NCI-H1048 (cell line): ENCODE measurements around the gene ZNF175.

Experiments
- DNase-seq: peaks from one replicate; lab custom pipeline; 2025; lab: John Stamatoyannopoulos, UW

Gene ZNF175

GRCh38 chr19:51570962-51571575 lies at the start of gene ZNF175:
Gene ZNF175, plus strand, starts transcription at chr19:51571283. Its CDS starts 2,047 bp downstream, at chr19:51573330.
- peak; percentile 85 for DNase-seq

- no peak for DNase-seq
Measured at GRCh38 chr19:51521357-51521756, 49.7 kb upstream of the ZNF175 start.

- no peak for DNase-seq
Measured at GRCh38 chr19:51521781-51522180, 49.3 kb upstream of the ZNF175 start.

DNA sequence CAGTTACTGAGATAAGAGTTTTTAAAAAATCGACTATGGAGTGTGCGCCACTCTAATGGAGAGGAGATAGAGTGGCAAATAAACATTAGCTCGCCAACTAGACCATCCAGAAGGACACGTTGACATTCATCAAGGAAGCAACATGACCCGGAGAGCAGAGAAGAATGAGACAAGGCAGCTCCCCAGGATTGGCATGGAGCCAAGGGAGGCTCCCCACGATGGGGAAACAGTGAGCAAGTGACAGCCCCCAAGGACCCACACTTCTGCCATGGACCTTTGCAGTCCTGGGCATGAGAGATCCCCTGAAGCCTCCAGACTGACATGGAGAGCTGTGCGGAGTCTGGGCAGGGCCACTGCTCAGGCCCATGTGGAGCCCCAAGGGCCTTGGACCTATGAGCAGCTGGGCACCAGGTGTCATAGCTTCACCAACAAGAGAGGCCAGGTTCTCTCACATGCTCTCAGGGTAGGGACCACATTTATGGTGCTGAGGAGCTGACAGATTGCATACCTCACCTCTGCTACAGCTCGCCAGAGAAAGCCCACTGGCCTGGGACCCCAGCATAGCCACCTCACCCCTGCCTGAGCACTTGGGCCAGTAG lies 46.3 kb upstream of the ZNF175 start:
- DNase-seq = no peak

DNA sequence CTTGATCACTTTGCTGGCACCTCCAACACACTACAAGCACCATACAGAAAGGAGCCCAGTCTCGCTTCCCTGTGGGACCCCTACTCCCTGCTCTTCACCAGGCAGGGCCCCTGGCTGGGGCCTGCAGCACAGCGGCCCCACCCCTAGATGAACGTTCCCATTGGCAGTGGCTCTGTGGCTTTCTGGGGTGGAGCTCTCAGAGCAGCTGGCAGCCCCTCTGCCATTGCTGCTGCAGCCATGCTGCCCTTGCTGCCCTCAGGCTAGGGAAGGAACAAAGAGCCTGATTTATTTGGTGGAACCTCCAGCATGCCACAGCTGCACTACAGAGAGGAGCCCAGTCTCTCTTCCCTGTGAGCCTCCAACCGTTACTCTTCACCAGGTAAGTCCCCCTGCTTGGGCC lies 45.4 kb upstream of the ZNF175 start:
- DNase-seq = no peak

DNA sequence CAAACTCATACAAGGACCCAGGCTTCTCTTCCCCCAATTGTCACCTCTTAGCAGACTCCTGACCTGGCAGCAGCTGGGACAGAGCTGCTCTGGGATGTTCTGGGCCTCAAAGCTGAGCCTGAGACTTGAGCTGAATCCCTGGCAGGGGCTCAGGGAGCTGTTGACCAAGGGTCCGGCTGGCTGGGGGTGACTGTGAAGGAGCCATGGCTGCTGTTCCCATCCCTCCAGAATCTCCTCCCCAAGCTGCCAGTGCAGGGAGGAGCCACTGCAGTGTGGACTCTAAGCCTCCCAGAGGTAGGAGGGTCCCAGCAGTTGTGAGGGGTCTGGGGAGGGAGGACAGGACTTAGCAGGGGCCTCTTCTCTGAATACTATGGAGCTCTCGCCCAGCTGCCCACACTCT lies 41.8 kb upstream of the ZNF175 start:
- DNase-seq = no peak

DNA sequence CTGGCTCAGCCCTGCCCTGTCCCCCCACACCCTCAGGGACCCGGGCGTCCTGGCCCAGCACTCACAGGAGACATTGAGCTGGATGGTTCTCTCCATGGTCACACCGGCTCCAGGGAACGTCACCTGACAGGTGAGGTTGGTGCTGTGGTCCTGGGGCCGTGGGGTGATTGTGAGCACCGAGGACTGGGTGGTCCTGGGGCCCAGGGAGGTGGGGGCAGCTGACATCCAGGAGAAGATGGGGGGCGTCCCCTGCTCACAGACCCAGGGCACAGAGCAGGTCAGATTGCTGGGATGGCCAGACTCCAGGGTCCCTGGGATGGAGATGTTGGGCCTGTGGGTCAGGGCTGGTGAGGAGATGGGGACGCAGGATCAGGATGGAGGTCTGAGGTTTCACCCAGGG lies 40.5 kb upstream of the ZNF175 start:
- DNase-seq = no peak

DNA sequence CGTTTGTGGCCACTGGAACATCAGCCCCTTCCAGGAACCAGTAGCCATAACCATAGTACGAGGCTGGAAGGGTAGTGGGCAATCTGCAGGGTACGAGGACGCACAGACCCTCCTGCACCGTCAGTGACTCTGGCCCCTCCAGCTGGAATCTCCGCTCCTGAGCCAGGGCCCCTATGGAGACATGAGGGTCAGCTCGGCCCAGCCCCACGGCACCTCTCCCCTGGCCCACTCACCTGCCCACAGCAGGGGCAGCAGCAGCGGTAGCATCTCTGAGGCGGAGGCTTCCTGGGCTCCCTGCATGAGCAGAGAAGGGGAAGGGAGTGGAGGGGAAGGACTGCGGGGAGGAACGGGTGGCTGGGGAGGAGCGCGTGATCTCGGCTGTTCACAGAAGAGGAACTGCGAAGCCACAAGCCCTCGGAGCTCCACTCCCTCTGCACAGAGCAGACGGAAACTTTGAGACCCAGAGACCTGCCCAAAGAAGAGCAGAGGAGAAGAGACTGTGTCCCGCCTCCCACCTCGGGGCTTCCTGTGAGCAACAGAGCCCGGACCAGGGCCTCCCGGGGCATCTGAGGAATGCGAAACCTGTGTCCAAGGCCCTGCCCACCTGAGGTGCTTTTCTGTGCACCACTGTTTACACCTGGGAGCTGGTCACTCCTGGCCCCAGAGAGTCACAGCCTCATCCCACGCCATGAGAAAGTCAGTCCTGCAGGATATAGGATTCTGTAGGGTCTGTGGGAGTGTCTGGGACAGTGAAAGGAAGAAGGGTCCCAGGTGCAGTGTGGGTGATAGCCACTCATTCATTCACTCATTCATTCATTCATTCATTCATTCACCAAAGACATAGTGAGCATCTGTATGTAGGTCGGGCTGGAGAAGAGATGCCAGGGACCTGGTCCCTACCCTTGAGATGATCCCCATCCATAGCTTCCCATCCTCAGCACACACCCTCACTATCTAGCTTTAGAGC lies 39.5 kb upstream of the ZNF175 start, which contains the start of gene SIGLEC6:
Gene SIGLEC6, minus strand, starts transcription at position 322 of the 967 bp plus-strand sequence. Its CDS starts 22 bp downstream, at position 300.
- no peak for DNase-seq

GRCh38 chr19:51535535-51535934 lies 35.5 kb upstream of the ZNF175 start:
- no peak for DNase-seq

DNA sequence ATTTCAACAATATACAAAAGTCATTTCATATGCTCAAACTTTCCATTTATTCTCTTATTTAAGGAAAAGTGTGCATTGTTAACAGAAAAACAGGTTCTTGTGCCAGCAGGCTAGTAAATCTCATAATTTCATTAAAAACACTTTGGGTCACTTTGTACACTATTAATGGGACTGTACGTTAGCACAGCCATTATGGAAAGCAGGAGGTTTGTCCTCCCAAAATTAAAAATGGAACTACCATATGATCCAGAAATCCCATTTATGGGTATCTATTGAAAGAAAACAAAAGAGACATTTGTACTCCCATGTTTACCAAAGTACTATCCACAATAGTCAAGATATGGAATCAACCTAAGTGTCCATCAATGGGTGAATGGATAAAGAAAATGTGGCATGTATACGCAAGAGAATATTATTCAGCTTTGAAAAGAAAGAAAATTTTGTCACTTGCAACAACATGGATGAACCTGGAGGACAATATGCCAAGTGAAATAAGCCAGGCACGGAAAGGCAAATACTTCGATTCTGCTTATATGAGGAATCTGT lies 31.2 kb upstream of the ZNF175 start:
- DNase-seq = no peak

GRCh38 chr19:51541458-51542357 lies 29.4 kb upstream of the ZNF175 start:
- DNase-seq = no peak

GRCh38 chr19:51542699-51543098 lies 28.4 kb upstream of the ZNF175 start:
- DNase-seq = no peak

DNA sequence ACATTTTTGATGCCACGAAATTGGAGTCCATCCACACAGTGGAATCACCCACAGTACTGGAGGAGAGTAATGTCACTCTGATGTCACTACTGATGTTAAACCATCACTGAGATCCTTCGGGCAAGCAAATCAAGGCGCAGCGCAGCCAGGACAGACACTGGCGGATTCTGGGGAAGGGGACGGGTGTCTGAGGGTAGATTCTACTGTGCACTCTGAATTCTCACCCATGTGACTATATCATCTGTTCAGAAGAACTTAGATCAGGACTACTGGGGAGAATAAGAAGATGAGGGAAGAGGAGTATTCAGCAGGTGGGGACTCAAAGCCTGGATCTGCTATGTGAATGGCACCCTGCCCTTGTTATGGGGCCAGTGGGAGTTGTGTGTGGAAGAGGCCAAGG lies 27.0 kb upstream of the ZNF175 start:
- DNase-seq = no peak

DNA sequence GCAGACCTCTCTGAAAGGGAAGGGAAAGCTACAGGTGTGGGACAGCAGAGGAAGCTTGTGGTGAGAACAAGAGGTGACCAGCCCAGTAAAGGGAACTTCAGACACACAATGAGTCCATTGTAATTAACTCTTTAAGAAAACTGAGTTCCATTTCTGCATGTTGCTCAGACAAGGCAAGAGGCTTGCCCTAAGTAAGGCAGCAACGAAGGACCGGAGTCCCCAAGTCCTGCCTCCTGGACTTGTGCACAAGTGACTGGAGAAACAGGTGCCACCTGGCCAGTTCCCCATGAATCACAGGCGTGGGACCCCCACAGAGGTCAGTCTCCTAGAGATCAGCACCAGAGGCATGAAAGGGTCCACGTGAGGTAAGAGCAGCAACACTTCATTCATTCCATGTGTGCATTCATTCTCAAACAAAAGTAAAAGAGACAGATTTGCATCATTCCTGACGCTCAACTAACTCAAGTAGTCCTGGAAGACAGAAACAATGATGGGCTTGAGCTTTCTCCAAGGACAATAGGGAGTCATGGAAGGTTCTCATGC lies 24.9 kb upstream of the ZNF175 start:
- no peak for DNase-seq

DNA sequence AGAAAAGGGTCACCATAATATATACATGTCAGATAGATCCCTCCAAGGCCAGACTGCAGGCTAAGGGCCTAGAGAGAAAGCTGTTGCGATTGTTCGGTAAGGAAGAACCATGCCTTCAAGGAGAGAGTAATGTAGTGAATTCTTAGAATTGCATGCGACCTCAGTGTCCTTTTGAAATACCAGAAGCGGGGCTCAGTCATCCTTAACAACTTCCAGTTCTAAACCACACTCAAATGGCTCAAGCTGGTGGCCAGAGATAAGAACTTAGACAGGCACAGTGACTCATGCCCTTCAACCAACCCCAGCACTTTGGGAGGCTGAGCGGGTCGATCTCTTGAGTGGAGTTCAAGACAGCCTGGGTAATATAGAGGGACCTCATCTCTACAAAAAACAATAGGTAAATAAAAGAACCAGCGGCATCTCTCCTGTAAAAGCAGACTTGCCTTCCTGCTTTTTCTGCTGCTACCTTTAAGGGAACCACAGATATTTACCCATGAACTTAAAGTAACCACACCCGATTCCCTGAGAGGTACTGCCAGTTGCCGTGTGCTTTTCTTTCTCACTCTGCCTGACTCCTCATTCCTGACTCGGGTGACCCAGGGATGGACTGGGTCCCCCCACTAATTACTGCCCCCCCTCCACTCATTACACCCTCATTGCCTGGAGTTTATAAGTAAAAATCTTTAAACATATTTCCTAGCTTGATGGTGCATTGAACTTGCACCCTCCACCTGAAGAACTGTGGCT lies 24.3 kb upstream of the ZNF175 start:
- DNase-seq = no peak

DNA sequence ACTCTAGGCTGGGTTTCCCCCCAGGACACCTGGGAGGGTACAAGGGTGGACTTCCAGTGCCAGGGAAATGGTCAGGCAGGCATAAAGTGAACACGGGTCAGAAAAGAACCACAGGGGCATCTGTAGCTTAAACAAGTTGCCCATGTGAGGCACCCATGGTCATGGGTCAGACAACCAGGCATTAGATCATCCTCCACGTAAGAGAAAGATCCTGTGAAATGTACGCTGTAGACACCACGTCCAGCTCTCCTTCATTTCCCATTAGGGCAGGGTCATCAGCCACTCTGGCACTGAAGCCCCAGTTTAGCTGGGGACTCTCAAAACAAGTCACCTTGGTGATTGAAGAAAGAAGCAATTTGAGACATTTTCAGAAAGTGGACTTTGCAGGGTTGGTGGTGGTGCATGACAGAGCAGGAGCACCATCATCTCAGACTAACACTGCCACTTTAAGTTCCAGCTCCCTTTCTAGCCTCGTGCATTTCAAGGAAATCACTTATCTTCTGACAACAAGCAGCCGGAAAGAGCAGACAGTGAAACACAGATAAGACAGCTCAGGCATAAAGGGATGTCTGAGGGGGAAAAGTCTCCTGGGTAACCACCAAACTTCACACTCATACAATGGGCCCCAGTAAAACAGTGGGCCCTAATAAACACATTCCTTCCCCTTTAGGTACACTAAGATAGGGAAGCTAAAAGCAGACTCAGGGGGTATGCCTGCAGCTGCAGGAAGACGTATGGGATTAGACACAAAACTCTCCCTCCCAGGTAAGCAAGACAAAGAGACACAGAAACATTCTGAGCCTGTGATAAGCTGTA lies 23.5 kb upstream of the ZNF175 start:
- no peak for DNase-seq

- no peak for DNase-seq
Measured at GRCh38 chr19:51548213-51548651, 22.9 kb upstream of the ZNF175 start.

- no peak for DNase-seq
Measured at GRCh38 chr19:51548891-51549305, 22.2 kb upstream of the ZNF175 start.

GRCh38 chr19:51549533-51550324 lies 21.4 kb upstream of the ZNF175 start:
- no peak for DNase-seq
